ENCODE measurements around the gene KSR2.

- TF ChIP-seq CTCF (IDR thresholded peaks at IDR 0.05) (no peak), POLR2A (IDR thresholded peaks at IDR 0.05) (no peak), POLR2AphosphoS5 (IDR thresholded peaks at IDR 0.05) (no peak)
Measured at GRCh38 chr12:117467588-117467987, 501.2 kb downstream of the KSR2 start.
